GM04503 (cell line): ENCODE measurements around the gene TAPT1.
"Not testable (repeated sequence)": the region's sequence is repeated elsewhere in the genome, so short reads cannot be mapped to it uniquely, and the experiment has no call there.

ENCODE experiments used
- DNase-seq: peaks from one replicate; pipeline ENCODE4 v3.0.0-alpha.2; 2012; ENCODE audit warnings: low read depth

TAPT1 gene

GRCh38 chr4:16212138-16212782 is 14.0 kb downstream of the TAPT1 start:
- DNase-seq = no peak

GRCh38 chr4:16207409-16207808 is 18.9 kb downstream of the TAPT1 start:
- no peak for DNase-seq

- no peak for DNase-seq
Measured at GRCh38 chr4:16206848-16207247, 19.4 kb downstream of the TAPT1 start.

- DNase-seq = no peak
Measured at GRCh38 chr4:16206301-16206700, 20.0 kb downstream of the TAPT1 start.

- no peak for DNase-seq
Measured at GRCh38 chr4:16205298-16206164, 20.7 kb downstream of the TAPT1 start.

GRCh38 chr4:16204505-16204904 is 21.8 kb downstream of the TAPT1 start:
- no peak for DNase-seq

- no peak for DNase-seq
Measured at GRCh38 chr4:16203083-16203482, 23.2 kb downstream of the TAPT1 start.

- no peak for DNase-seq
Measured at GRCh38 chr4:16202598-16202997, 23.7 kb downstream of the TAPT1 start.

- no peak for DNase-seq
Measured at GRCh38 chr4:16199093-16199492, 27.2 kb downstream of the TAPT1 start.

GRCh38 chr4:16197876-16198665 is 28.2 kb downstream of the TAPT1 start:
- no peak for DNase-seq

GRCh38 chr4:16196482-16197393 is 29.5 kb downstream of the TAPT1 start:
- DNase-seq = peak; percentile 45

GRCh38 chr4:16195209-16195608 is 31.1 kb downstream of the TAPT1 start:
- DNase-seq = no peak

GRCh38 chr4:16194798-16195197 is 31.5 kb downstream of the TAPT1 start:
- not testable (repeated sequence) for DNase-seq

- DNase-seq = peak; percentile 16
Measured at GRCh38 chr4:16194214-16194613, 32.1 kb downstream of the TAPT1 start.

- DNase-seq = no peak
Measured at GRCh38 chr4:16192631-16193518, 33.4 kb downstream of the TAPT1 start.

- DNase-seq = no peak
Measured at GRCh38 chr4:16192057-16192456, 34.2 kb downstream of the TAPT1 start.

- DNase-seq = no peak
Measured at GRCh38 chr4:16187455-16187854, 38.8 kb downstream of the TAPT1 start.

GRCh38 chr4:16186986-16187385 is 39.3 kb downstream of the TAPT1 start:
- no peak for DNase-seq

GRCh38 chr4:16183604-16184003 is 42.7 kb downstream of the TAPT1 start:
- DNase-seq = no peak

GRCh38 chr4:16176621-16177020 is 49.6 kb downstream of the TAPT1 start:
- no peak for DNase-seq

- no peak for DNase-seq
Measured at GRCh38 chr4:16171831-16172230, 54.4 kb downstream of the TAPT1 start.
